GM21367 (cell line): ENCODE data around the gene PLSCR2.
"Not testable (repeated sequence)": the region's sequence is repeated elsewhere in the genome, so short reads cannot be mapped to it uniquely, and the experiment has no call there.

ENCODE experiments used
- ATAC-seq: cut with Tn5 transposase; IDR thresholded peaks from one replicate; pipeline ENCODE4 v1.9.1; 2021; ENCODE audit not compliant: unreplicated experiment

PLSCR2 gene

DNA sequence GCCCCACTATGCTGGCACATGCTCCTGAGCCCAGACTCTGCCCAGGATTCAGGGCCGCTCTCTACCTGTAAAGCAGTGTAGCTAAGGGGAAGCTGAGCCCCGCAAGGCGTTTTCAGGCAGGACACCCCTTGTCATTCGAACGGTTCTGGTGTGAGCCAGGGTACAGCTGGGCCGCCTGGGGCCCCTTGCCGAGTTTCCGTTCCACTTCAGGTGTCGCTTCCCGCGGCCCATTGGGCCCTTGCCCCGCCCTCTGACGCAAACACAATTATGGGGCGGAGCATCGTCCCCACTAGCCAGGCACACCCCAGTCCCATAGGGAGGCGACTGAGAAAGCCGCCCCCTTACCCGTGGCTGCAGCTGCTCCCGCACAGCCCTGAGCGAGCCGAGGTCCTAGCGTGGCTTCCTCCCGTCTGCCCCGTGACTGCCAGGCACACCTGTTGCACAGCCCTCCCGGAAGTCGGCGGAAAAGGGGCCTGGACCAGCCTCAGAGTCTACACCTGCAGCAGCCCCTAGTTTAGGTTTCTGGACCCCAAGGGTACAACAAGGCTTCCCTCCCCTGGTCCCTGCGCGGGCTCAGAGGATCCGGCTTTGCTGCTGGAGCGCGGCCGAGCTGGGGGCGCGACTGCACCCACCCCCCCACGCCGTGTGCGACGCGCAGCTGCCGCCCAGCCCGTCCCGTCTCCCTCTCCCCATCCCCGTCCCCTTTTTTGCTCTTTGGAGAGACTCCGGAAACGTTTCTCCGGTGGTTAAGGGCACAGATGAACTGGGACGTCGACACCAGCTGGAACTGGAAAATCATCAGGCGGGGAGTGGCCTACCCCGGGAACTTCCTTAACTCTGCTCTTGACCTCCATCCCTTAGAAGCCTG is at the start of gene PLSCR2:
TSS of gene PLSCR2 (minus strand) at position 412 of the 868 bp plus-strand sequence. CDS start 9,657 bp downstream, outside the sequence.
- ATAC-seq, result peak; percentile 99

DNA sequence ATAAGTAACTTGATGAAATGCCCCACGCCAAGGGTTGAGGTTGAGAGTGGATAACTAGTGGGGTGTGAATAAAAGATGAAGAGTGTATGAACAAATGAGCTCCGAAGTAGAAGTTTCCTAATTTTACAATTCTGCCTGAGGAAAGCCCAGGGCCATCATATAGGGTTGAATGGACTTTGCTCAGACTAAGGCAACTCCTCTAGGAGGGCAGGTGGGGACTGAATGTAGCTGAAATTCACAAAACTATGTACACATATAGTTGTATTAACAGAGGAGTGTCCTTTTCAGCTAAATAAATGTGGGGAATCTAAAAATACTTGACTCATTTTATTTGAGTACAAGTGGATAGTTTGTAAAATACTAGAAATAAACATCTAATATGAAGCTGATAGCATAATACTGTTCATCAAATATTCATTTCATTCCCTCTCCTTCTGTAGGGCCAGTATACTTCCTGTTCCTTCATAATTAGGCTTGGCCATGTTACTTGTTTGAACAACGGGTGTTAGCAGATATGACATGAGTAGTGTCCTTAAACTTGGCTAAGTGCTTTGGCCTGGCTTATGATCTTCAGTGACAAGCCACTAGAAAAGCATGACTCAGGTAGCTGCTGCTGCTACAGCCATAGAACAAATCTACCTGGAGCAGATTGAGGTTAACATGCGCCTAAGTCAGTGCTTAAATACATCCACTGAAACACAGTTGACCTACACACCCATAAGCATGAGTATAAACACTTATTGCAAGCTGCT is 48.5 kb upstream of the PLSCR2 start:
- ATAC-seq, result no peak

DNA sequence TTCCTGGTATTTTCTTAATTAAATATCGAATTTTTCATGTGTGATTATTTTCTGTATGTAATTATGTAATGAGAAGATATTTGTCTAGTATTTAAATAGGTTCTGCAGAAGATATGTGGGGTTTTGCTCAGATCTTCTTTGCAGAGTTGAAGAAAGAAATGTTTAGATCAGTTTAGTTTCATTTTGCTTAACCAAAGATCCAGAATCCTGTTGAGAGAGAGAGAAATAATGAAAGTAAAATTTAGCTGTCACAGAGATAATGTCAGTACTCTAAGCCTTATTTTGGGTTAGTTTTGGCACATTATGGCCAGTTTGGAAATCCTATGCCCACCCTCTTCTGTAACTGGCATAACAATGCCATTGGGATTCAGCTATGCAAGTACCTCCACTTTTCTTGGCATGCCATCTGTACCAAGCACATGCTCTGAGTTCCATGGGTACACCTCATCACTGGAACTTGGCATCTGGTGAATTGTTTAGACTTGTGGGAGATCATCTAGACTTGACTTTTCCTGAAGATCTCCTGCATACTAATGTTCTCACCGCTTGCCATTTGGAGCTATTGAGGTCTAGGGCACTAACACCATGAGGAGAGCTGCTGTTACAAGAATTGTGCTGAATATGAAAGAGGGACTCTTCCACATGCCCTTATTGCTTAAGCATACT is 44.2 kb upstream of the PLSCR2 start:
- no peak for ATAC-seq

- ATAC-seq, result no peak
Observed at GRCh38 chr3:146511402-146512134, 42.2 kb upstream of the PLSCR2 start.

DNA sequence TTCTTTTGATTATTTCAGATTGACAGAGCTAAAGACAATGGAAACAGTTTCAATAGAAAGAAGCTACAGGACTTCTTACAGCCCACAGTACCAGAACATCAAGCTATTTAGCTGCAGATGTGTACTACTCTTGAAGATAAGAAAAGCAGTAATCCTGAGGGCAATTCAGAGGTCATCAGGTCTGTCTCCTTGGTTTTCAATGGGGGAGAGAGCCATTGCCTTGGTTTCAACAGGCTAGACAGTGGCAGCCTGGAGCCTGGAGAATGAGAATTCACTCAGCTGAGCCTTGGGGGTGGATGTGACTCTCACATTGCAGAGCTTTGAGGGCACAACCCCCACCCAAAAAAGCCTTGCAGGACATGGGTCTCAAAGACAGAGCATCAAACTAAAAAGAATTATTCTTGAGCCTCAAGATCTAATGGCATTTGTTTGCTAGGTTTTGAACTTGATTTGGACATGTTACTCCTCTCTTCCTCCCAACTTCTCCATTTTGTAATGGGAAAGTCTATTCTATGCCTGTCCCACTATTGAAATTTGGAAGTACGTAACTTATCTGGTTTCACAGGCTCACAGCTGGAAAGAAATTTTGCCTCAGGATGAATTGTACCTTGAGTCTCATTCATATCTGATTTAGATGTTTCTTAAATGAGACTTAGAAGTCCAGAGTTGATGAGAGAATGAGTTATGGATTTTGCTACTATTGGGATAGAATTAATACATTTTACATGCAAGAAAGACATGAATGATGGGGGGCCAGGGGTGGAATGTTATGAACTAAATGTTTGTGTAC is 38.2 kb upstream of the PLSCR2 start:
- no peak for ATAC-seq

DNA sequence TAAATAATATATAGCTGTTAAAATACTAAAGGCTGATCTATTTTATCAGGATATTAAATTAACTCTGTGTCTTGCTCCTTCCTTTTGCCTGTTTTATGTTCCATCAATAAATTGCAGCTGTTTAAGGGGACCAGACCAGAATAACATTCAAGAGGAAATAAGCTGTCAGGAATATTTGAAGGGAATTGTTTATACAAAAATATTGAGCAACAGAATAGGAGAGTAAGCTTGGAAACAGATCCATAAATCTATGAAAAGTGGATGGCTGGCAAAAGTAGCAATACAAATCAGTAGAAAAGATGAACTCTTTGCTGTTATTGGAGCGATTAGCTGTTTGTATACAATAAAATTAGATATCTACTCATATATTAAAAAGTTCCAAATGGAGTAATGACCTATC is 36.2 kb upstream of the PLSCR2 start:
- ATAC-seq, result no peak

- no peak for ATAC-seq
Observed at GRCh38 chr3:146504498-146505197, 35.3 kb upstream of the PLSCR2 start.

- peak; percentile 97 for ATAC-seq
Observed at GRCh38 chr3:146503461-146504202, 34.3 kb upstream of the PLSCR2 start.

DNA sequence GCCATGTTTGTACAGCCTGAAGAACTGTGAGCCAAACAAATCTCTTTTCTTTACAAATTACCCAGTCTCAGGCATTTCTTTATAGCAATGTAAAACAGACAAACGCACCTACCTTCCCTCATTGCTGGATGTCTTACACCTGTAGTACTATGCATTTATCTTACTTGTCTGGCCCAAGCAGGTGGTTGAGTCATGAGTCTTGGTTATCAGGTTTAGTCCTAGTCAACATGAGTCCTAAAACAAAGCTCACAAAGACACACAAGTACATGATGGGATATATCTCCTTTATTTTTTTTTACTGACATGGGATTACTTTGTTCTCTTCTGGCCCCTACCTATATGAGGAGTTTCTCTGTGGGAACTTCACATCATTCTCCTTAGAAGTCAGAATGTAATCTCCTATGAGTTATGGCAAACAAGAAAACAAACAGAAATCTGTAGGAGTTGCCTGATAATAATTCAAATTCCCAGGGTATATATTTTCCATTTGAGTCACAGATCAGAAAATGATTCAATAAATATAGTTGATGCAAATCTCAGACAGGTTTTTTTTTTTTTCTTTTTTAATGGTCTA is 33.6 kb upstream of the PLSCR2 start:
- ATAC-seq, result no peak

DNA sequence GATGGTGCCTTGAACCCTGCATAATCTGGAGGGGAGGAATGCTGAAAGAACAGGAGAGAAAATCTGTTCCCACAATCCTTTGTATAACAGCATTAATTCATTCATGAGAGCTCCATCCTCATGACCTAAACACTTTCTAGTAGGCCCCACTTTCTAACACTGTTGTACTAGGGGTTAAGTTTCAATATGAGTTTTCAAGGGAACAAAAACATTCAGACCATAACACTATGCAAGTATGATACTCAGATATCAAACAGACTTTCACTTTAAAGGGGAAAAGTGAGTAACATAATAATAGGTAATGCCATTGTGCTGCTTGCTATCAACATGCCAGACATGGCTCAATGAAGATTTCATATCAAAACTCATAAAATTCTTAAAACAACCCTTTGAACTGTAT is 32.4 kb upstream of the PLSCR2 start:
- no peak for ATAC-seq

DNA sequence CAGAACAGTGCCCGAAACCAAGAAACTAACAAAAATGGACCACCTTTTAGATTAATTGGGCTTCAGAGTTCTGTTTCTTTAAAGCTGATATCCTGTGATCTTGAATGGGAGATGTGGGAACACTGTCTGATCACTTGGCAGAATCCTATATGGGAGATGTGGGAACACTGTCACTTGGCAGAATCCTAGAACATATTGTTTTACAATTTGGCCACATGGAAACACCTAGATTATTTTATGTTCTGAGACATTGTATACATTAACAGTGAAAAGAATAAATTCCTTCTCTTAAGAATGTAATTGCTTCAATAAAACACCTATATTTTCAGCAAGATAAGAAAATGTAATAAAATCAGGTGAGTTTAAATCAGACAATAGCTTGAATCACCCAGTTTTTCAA is 30.3 kb upstream of the PLSCR2 start:
- ATAC-seq, result no peak

GRCh38 chr3:146498002-146498736 is 28.8 kb upstream of the PLSCR2 start:
- no peak for ATAC-seq

DNA sequence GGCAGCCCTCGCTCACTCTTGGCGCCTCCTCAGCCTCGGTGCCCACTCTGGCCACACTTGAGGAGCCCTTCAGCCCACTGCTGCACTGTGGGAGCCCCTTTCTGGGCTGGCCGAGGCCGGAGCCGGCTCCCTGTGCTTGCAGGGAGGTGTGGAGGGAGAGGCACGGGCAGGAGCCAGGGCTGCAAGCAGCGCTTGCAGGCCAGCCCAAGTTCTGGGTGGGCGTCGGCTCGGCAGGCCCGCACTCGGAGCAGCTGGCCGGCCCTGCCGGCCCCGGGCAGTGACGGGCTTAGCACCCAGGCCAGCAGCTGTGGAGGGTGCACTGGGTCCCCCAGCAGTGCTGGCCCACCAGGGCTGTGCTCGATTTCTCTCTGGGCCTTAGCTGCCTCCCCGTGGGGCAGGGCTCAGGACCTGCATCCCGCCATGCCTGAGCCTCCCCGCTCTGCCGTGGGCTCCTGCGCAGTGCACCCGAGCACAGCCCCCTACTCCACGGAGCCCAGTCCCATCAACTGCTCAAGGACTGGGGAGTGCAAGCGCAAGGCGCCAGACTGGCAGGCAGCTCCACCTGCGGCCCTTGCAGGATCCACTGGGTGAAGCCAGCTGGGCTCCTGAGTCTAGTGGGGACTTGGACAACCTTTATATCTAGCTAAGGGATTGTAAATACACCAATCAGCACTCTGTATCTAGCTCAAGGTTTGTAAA is 27.9 kb upstream of the PLSCR2 start:
- ATAC-seq, result not testable (repeated sequence)

GRCh38 chr3:146496726-146497125 is 27.4 kb upstream of the PLSCR2 start:
- ATAC-seq, result no peak

DNA sequence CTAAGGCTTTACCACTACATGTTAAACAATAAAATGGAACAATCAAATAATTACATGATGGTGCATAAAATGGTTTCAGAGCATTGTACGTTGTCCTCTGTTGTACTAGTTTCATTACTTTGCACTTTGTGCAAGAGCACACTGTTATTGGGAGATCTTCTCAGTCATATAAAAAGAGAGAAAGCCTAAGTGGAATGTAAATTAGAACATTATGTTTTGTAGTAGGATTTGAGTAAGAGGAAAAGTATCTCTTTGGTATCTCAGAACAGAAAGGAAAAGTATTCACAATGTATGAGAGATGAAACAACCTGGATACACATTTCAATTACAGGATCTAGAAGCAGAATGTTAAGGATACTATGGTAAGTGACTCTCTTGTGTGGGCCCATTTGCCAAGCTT is 26.9 kb upstream of the PLSCR2 start:
- ATAC-seq, result no peak

- no peak for ATAC-seq
Observed at GRCh38 chr3:146493761-146494160, 24.4 kb upstream of the PLSCR2 start.

DNA sequence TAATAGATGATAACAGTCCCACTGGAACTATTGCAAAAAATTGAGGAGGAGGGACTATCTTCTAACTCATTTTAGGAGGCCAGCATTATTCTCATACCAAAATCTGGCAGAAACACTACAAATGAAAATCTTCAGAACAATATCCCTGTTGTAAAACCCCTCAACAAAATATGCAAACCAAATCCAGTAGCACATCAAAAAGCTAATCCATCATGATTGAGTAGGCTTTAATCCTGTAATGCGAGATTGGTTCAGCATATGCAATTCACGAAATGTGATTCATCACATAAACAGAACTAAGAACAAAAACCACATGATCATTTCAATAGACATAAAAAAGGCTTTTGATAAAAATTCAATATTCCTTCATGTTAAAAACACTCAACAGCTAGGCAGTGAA is 23.9 kb upstream of the PLSCR2 start:
- ATAC-seq, result no peak
